MM.1S (cell line): ENCODE data around the gene TRIM26.

ENCODE experiments used
- CTCF ChIP-seq: fragments of 300-600 bp; sonication (generic); IDR thresholded peaks from 2 replicates; pipeline ENCODE4 v1.5.1; 2016; ENCODE audit warnings: antibody characterized with exemption, low read length, mixed read lengths
- EZH2 ChIP-seq: fragments of 300-600 bp; sonication (generic); optimal IDR thresholded peaks from 2 replicates; pipeline ENCODE3; 2017; ENCODE audit warnings: low read depth, mild to moderate bottlenecking, antibody characterized with exemption, low read length, mixed read lengths
- EZH2phosphoT487 ChIP-seq: fragments of 300-600 bp; sonication (generic); IDR thresholded peaks from 2 replicates; pipeline ENCODE4 v1.6.1; 2018; ENCODE audit warnings: antibody characterized with exemption, low read length

GRCh38 chr6:30195951-30196350 is 17.3 kb downstream of the TRIM26 start:
- TF ChIP-seq CTCF (no peak), EZH2 (no peak), EZH2phosphoT487 (no peak)
